GM21723 (cell line): Measurements from ENCODE around the gene THSD7B.

Experiments used
- ATAC-seq: cut with Tn5 transposase; IDR thresholded peaks from one replicate; pipeline ENCODE4 v1.9.1; 2021; ENCODE audit warnings: mild to moderate bottlenecking, moderate library complexity; ENCODE audit not compliant: unreplicated experiment

Gene THSD7B

DNA sequence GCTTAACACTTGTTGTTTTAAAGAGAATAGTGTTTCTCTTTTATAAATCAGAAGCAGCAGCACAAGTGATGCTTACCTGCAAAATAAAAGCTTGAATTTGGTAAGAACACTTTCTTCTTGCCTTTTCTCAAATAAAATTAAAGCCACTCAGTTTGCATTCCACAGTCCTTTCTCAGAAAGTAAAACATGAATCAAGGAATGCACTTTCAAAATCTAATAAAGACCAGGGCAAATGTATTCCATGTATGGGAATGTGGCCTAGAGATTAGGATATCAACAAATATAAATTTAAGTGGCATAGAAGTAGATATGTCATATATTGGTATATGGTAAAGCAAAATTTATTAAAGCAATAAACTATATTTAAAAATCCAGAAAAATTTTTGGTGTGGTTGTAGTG is 352.8 kb downstream of the THSD7B start:
- ATAC-seq: no peak

DNA sequence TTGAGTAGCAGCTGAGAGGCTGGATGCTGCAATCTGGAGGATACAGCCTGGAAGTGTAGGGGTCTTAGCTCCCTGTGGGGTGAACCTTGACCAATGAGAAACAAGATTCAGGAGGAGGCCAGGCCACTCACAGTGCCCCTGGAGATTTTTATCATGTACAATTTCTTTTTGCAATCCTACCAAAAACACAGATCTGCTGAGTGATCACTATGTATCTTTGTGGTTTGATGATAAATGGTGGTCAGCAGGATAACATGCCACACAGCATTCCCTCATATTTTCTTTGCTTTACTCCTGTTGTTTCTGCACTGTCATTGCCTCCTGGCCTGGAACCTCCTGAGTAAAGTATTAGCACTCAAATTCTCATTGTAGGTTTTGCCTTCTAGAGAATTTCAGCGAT is 357.9 kb downstream of the THSD7B start:
- no peak for ATAC-seq

DNA sequence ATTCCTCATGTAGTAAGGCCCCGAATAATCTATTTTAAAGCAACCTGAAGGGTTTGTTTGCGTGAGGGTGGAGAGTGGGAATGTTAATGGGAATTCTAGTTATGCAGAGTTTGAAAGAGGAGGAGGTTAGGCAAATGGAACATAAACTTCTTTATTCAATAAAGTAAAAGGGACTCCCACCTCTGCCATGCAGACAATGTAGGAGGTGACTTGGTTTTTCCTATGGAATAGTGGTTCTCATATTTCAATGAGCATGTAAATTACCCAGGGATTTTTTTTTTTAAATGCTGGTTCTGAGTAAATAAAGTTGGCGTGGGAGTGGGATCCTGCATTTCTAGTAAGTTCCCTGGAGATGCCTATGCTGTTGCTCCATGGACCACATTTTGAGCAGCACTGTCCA is 367.9 kb downstream of the THSD7B start:
- no peak for ATAC-seq

DNA sequence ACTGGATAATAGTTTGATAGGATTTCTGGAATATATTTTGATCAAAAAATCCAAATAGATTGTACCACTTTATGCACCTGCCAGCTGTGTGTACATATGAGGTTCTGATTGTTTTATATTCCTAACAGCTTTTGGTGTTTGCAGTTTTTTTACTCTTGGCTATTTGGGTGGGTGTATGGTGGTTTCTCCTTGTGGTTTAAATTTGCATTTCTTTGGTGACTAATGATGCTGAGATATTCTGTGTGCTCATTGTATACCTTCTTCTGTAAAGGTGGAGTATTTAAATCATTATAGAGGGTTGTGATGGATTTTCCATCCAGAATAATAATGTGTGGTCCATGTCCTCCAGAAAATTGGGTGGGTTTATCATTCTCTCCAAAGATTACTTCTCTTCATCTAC is 372.9 kb downstream of the THSD7B start:
- no peak for ATAC-seq

DNA sequence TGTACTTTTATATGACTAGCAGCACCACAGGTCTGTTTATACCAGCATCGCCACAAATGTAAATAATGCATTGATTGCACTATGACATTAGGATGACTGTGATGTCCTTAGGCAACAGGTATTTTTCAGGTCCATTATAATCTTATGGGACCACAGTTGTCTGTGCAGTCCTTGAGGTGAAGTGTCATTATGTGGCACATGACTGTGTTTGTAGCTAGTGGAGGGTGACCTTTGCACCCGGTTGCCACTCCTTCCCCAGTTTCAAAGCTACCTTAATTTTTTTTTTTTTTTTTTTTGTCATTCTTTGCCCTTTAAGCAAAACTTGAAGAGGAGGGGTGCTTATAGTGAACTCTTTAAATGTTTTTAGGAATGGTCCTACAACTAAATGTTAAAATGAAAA is 386.4 kb downstream of the THSD7B start:
- ATAC-seq: no peak

DNA sequence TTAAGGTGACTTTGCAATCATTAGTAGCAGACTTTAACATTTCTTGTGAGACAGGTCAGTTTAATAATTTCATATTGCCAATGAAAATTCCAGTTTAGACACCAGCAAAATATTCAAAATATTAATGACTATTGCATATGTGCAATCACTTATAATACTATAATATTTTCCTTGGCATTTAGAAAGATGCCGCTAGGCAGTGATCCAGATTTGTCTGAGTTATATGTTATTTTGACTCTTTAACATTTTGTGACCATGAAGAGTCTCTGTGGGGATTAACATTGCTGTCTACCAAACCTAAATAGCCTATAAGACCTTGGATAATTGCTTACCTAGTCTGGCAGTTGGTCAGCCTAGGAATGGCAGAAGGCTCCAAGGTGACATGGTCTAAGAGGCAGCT is 389.6 kb downstream of the THSD7B start:
- no peak for ATAC-seq

DNA sequence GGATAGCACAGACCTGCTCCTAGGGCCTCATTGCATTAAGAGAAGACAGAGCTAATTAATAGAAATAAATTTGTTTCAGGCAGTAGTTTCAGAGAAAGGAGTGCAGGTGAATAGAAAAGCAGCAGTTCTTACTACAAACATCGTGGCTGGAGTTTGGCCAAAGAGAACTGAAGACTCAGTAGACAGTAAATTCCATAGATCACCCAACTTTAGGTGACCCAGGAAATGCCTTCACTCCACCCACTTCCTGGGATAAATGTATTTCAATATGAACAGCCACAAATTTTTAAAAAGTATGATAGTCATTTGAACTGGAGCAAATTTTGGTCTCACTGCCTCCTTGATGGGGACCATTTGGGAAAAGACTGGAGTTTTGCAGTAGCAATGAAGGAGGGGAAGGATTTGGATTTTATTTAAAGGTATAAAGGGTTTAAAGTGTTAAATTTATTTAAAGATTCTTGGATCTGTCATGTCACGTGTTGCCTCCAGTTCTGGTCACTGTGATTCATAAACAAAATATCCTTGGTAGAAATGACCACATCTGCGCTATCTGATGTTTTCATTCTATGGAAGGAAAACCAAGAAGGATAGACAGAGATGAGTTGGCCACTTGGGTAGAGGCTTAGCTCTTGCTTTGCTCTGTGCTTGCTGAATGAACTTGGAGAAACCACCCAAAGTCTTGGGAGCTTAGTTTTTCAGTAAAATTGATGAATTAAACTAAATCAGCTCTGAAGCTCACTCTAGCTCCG is 390.2 kb downstream of the THSD7B start:
- ATAC-seq: no peak

DNA sequence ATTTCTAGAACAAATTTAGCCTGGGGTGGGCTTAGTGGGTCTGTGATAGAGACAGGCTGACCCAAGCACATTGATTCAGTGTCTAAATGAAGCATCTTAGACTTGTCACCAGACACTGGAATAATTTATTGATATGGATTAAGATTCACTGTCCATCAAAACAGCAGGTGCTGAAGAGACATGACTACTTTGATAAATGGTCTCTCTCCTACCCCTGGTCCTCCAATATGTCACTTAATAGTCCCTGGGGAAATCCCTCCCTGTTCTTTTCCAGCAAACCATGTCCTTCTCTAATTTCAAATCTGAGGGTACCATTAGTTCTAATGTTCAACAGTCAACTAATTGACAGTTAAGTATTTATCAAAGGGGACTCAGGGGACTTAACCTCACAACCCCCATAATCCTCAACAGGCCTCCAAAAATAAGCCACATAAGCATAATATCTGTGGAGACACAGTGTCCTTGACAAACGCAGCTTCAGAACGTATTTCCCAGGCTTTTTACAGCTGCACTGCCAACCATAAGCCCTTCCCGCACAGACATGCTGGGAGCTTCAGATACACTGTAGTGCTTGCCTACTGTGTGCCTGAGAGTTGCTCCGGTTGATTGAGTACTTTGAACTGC is 391.0 kb downstream of the THSD7B start:
- no peak for ATAC-seq

DNA sequence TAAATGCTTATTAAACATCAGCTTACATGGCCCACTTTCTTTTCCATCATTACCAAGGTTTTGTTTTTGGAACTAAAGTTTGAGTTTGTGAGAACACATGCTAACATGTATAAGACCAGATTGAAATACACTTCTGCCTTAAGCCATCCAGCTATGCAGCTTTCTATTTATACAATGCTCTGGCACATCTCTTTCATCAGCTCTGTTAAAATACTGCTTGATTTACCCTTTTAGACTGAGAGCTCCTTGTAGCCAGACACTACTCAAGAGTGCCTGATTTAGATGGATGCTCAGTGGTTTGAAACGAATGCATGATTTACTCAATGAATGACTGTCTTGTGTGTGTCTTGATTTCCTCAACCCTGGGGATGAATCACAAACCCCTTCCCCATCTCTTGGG is 392.5 kb downstream of the THSD7B start:
- ATAC-seq: no peak

DNA sequence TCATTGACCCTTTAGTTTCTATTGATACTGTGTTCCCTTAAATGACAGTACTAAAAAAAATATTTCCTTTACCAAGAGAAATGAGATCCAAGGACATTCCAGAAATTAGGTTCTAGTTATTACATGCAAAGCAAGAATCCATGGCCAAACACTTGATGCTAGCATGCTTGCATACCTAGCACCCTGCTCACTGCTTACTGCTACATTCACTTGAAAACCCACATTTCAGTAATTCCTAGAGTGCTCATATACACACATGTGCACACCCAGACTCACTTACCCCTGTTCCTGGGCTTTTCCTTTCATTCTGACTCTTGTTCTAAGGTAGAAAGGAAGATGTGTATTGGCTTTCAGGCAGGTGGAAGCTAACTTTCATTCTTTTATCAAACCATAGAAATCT is 395.9 kb downstream of the THSD7B start:
- no peak for ATAC-seq

DNA sequence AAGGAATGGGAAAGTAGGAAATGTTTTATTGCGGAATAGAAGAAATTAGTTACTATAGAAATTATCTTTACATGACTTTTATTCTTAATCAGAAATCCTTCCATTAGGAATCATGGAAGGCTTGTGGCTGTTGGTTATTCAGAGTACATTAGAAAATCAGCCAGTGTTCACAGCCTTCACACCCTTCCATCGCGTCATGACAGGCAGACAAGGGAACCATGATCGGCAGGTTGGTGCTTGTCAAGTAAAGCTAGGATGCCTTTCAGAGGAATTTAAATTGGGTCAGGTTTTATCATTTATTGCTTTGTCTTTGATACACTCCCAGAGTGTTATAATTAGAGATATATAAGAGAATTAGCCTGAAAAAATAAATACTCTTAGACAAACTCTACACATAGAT is 400.6 kb downstream of the THSD7B start:
- ATAC-seq: no peak

DNA sequence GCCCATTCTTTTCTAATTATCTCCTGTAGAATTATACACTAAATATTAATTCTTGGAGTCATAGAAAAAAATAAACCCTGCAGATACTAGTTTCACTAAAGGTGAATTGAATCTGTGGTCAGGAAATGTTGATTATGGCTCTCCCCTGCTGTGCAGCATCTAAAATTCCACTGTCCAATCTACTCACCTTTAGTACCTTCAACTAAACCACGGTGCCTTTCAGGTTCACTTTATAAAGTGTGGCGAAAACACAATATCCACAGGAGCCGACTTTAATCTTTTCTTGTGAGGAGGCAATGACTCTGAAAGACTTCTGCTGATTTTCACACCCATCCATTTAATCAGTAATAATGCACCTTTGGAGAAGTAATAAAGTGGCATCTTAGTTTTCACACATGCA is 402.3 kb downstream of the THSD7B start:
- no peak for ATAC-seq

DNA sequence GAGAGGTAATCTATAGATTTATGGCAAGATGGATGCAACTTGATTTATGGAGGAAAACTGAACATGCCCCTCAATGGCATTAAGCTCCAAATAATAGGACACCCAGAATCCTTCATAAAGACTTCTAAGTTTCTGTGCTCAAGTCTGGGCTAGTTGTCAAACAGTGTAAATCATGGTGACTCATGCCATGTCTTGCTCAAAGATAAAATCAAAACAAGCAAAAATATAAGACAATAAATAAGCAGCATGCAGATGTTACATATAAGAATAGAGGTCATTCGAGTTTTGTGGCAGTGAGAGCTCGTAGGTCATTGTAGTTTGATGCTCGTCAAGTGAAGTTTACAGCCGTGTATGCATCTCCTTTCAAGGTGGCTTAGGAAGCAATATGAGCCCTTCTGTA is 403.2 kb downstream of the THSD7B start:
- no peak for ATAC-seq

DNA sequence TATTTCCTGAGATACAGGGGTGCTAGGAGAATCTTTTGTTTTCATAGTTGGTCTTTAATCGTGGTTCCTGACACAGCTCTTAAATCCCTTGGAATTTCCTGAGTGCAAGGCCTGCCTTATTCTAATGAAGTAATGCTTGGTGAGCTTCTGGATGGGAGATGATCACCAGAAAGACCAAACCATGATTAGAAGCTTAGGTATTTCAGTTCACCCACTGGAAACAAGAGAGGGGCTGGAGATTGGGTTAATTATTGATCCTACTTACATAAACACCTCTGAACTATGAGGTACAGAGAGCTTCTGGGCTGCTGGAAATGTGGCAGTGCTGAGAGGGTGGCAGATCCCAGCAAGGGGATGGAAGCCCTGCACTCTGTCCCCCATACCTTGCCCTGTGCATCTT is 406.8 kb downstream of the THSD7B start:
- no peak for ATAC-seq

DNA sequence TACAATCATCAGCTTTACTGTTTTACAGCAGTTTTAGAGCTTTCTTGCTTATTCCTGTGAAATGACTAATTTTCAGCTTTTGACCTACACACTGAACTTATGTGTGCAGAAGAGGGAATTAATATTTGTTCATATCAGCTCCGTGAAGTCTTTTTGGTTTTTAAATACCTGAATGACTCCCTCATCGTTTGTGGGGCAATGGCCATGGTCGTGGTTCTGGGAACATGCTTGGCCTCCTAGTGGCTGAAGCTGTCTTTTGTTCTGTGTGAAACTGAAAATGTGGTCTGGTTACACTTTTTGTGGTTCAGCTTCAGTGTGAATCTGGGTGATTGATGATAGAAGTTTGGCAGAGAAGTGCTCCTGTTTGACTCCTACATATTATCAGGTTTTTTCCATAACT is 408.1 kb downstream of the THSD7B start:
- peak; percentile 94 for ATAC-seq

DNA sequence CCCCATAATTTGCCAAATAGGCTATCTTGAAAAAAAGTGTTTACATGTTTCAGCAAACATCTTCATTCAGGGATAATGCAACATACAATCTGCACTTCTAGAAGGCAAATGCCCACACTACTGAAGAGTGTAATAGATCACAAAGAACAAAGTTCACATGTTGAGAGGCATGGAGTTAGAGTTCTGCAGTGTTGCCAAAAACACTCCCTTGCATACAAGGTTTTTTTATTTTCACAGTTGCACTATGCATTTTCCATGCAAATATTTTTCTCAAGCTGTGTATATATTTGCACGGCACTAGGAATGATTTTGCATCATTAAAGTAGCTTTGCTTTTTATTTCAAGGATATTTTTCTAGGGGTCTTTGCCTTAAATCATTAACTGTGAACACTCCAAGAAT is 409.9 kb downstream of the THSD7B start:
- no peak for ATAC-seq

DNA sequence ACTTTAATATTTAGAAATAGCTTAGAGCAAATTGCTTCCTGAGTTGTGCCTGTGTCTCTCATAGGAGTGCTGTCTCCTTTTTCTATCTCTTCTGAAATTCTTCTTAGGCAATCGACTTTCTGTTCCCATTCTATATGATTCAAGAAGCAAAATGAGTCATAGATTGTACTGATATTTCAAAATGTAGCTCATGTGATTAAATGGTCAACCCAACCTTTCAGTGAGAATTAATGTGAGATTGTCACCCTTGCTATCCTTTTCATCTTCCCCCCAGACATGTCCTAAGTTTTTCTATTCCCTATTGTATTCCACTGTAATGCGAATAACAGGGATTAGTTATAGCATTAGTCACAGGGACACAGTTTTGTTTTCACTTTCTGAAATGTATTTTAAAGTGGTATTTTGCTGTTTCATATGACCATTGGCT is 413.6 kb downstream of the THSD7B start:
- ATAC-seq: no peak

DNA sequence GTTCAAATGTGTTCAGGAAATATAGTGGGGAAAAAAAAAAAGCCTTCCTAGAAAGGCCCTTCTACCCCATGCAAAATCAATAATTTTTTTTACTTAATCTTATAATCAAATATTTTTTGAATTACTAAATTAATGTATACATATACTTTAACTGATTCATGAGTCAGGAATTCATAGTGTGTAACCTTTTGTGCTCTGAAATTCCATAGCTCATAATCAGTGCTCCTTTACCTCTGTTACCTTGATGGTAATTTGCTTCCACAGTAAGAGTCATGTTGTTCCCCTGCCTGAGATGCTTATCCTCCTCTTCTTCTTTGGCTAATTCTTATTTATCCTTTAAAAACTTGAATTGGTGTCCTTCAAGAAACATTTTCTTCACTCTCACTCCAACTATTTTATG is 414.2 kb downstream of the THSD7B start:
- no peak for ATAC-seq

DNA sequence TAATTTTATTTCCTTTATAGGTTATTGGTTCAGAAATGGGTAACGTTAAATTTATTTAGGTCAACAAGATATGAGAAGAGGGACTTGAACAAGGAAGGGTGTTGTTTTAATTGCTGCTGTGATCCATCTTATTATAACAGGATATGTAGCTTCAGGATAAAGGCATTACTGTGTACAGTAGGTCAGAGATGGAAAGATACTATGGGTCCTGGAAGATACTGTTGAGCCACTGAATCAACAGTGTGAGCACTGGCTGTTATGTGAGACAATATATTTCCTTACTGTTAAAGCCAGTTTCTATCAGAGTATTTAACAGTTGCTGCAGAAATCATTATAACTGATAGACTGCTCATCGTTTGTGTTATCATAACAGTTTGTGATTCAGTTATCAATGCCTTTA is 414.7 kb downstream of the THSD7B start:
- ATAC-seq: no peak

DNA sequence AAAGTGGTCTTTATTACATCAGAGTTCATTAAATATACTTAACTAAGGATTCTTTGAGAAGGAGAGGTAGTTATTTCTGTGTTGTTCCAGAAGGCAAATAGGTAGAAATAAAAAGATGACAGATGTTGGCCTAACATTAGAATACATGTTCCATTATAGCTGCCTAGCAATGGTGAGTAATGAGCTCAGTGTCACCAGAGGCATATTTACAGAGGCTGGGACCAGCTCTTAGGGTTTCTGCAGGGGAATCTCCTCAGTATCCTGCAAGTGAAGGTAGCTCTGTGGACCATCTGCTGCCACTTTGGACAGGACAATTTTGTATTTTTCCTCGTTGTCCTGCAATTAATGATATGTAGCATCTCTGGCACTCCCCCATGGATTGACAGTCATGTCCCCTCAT is 416.0 kb downstream of the THSD7B start:
- ATAC-seq: no peak

DNA sequence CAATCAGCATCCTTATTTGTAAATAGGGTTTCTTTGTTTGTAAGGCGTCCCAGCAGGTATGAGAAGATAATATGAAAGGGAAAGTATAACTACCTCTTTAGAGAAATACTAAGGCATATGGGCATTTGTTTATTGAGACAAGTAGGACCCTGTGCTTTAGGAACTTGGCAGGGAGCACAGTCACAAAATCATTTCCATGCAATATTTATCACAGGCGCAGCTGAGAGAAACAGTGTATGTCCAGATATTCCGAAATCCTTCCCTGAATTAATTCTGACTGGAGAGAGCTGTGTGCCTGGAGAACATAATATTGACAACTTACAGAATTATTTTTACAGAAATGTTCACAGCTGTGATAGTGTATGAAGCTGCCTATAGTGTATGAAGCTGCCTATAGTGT is 416.7 kb downstream of the THSD7B start:
- ATAC-seq: no peak

DNA sequence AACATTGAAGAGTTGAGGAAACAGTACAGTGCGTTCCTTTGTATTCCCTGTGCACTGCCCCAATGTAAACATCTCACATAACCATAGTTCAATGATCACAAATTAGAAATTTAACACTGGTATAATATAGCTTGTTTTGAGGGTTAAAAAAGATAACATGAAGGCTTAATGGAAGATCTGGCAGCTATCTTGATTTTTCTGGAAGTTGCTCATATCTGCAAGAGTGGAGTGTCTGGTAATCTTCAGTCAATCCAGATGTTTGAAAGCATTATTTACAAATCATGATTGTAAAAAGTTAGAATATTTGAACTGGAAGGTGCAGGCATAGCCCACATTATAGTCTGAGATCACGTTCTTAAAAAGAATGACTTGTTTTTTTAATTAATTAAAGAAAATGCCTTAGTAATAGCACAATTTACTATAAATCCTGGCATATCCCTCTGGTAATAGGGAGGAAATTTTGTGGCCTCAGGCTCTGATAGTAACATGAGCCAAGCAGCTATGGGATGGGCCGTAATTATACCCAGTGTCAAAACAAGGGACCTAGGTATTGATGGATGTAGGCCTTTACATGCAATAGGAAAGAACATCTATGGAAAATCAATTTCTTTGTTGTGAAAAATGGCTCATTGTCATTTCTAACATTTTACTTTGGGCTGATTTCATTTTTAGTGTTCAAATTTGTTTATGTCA is 418.0 kb downstream of the THSD7B start:
- no peak for ATAC-seq
